SHP77 treated with DMSO at 0.1 percent for 48 hours (cell line): ENCODE data around the gene RNF20.
A peak's percentile ranks its signal among the peaks of the same experiment; 100 is the strongest.
"Not testable (repeated sequence)": the region's sequence is repeated elsewhere in the genome, so short reads cannot be mapped to it uniquely, and the experiment has no call there.

ENCODE experiments used
- DNase-seq: peaks from one replicate; lab custom pipeline; 2025; lab: John Stamatoyannopoulos, UW

RNF20 gene

GRCh38 chr9:101587332-101588043, 53.8 kb downstream of the RNF20 start:
- DNase-seq = no peak

GRCh38 chr9:101590074-101590473, 56.4 kb downstream of the RNF20 start:
- DNase-seq = not testable (repeated sequence)

- no peak for DNase-seq
Measured at GRCh38 chr9:101590901-101591300, 57.2 kb downstream of the RNF20 start.

GRCh38 chr9:101591787-101592446, 58.3 kb downstream of the RNF20 start:
- DNase-seq = no peak

GRCh38 chr9:101592788-101593187, 59.1 kb downstream of the RNF20 start:
- DNase-seq = no peak

- no peak for DNase-seq
Measured at GRCh38 chr9:101593345-101593744, 59.7 kb downstream of the RNF20 start.

GRCh38 chr9:101594796-101595195, 61.1 kb downstream of the RNF20 start, which contains the start of gene PPP3R2:
TSS of gene PPP3R2 (minus strand) at chr9:101594969. CDS start at chr9:101594921, 48 bp downstream.
- no peak for DNase-seq

- peak; percentile 40 for DNase-seq
Measured at GRCh38 chr9:101601904-101602765, 68.5 kb downstream of the RNF20 start.

- DNase-seq = no peak
Measured at GRCh38 chr9:101604296-101604695, 70.6 kb downstream of the RNF20 start.

GRCh38 chr9:101605547-101605946, 71.9 kb downstream of the RNF20 start:
- DNase-seq = no peak
